A673 (cell line): ENCODE results near the gene LBHD2. TPM values are rescaled to one million over a fixed set of nuclear protein-coding genes. Genes with fewer than 3 reads are reported as not detected.

Source experiments
- BruUV-seq: library from RNA; stranded (reverse); fragments of 400-500 nt; replicated peaks from 2 replicates; lab custom pipeline; 2021; lab: Mats Ljungman, UMichigan
- CTCF ChIA-PET: fragments of 300-600 bp; sonication (Branson Sonifier 250); formaldehyde crosslinking; loops from one replicate; lab custom pipeline; 2022; ENCODE audit warnings: antibody characterized with exemption; lab: Charles Lee
- POLR2A ChIA-PET: fragments of 300-600 bp; sonication (Branson Sonifier 250); formaldehyde crosslinking; loops from one replicate; lab custom pipeline; 2022; ENCODE audit warnings: antibody characterized with exemption; ENCODE audit not compliant: low non-redundant PET; lab: Charles Lee
- DNase-seq: peaks from one replicate; pipeline ENCODE4 v3.0.0-alpha.2; 2015; ENCODE audit warnings: low spot score
- H3K27ac ChIP-seq: fragments of 200-600 bp; sonication (generic); 2 replicates; pipeline ENCODE4 v1.5.1; 2016; ENCODE audit warnings: mixed run types, low read depth, mild to moderate bottlenecking, mixed read lengths, antibody characterized with exemption, low read length; ENCODE audit not compliant: poor library complexity, severe bottlenecking
- H3K27me3 ChIP-seq: fragments of 200-600 bp; sonication (generic); replicated peaks from 2 replicates; pipeline ENCODE4 v1.6.1; 2017; ENCODE audit warnings: mixed run types, low read depth, mild to moderate bottlenecking, mixed read lengths, antibody characterized with exemption, low read length; ENCODE audit not compliant: insufficient read depth, poor library complexity
- H3K36me3 ChIP-seq: fragments of 200-600 bp; sonication (generic); 2 replicates; pipeline ENCODE4 v1.6.1; 2016; ENCODE audit warnings: mixed run types, mild to moderate bottlenecking, mixed read lengths, antibody characterized with exemption, low read length; ENCODE audit not compliant: insufficient read depth, poor library complexity, severe bottlenecking
- H3K4me1 ChIP-seq: fragments of 200-600 bp; sonication (generic); 2 replicates; pipeline ENCODE4 v1.6.1; 2017; ENCODE audit warnings: mixed run types, mild to moderate bottlenecking, mixed read lengths, antibody characterized with exemption, low read length; ENCODE audit not compliant: insufficient read depth, poor library complexity, severe bottlenecking
- H3K4me3 ChIP-seq: fragments of 200-600 bp; sonication (generic); 2 replicates; pipeline ENCODE4 v1.5.1; 2016; ENCODE audit warnings: low read depth, mixed run types, mild to moderate bottlenecking, mixed read lengths, low read length; ENCODE audit not compliant: poor library complexity, severe bottlenecking
- H3K9me3 ChIP-seq: fragments of 200-600 bp; sonication (generic); 2 replicates; pipeline ENCODE4 v1.6.1; 2016; ENCODE audit warnings: mixed run types, low read depth, mild to moderate bottlenecking, mixed read lengths, antibody characterized with exemption, low read length; ENCODE audit not compliant: poor library complexity, severe bottlenecking
- EZH2 ChIP-seq: fragments of 200-600 bp; sonication (generic); IDR thresholded peaks from 2 replicates; pipeline ENCODE4 v1.6.1; 2017; ENCODE audit warnings: borderline replicate concordance, low read depth, mild to moderate bottlenecking, mixed read lengths, antibody characterized with exemption, low read length; ENCODE audit not compliant: poor library complexity, severe bottlenecking
- intact Hi-C: fragments of 100-400 bp; cut with micrococcal nuclease; formaldehyde crosslinking; loops from one replicate; pipeline ENCODE4 v1.10.0; 2022; ENCODE audit not compliant: unreplicated experiment
- total RNA-seq: library from RNA; stranded (reverse); gene quantifications from 2 replicates; pipeline ENCODE4 v1.2.3, GENCODE V29; 2021
- TF ChIP-seq, protein P1 (sequence below): fragments of 300-800, 200-600 bp; sonication (generic); conservative IDR thresholded peaks from 2 replicates; pipeline ENCODE4 v1.5.1; 2017; ENCODE audit warnings: low read depth, mild to moderate bottlenecking, antibody characterized with exemption, low read length, moderate library complexity, mixed read lengths

Gene LBHD2
- total RNA-seq, 1 experiment from 2014 or later = 0.99 TPM

DNA sequence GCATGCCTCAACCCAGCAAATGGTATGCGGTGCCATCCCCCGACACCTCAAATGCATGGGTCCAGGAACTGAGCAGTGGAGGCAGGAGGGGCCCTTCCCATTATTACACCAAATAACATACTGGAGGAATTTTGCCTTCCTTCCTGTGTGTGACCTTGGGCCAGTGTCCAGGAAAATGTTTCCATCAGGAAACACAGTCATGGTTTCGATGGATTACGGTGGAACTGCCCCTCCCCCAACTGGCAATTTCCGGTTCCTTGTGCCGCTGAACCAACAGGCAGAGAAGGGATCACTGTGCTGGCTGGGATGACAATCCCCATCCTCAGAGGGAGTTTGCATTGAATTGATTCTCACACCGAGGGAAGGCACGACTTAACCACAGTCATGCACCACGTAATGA is 17.6 kb upstream of the LBHD2 start:
- intact Hi-C loops = no loop called here
- ChIA-PET CTCF (no interaction called here), POLR2A (no interaction called here)

DNA sequence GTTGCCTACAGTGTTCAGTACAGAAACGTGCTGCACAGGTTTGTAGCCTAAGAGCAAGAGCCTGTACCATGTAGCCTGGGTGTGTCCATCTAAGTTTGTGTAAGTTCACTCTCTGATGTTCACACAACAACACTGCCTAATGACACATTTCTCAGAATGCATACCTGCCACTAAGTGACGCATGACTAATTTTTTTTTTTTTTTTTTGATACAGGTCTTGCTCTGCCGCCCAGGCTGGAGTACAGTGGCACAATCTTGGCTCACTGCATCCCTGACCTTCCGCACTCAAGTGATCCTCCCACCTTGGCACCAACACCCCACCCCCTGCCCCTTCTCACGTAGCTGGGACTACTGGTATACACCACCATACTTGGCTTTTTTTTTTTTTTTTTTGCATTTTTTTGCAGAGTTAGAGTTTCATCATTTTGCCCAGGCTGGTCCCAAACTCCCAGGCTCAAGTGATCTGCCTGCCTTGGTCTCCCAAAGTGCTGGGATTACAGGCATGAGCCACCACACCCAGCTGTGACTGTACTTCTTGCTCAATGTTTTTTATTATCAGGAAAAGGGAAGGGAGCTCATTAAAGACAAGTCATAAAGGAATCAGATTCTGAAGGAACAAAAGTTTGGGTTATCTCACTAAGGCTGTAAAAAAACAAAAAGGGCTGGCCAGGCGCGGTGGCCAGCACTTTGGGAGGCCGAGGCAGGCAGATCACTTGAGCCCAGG is 16.6 kb upstream of the LBHD2 start:
- H3K4me3 ChIP-seq = no peak overlapping the region
- ChIA-PET POLR2A (no interaction called here), CTCF (interaction anchor here (0.7 kb wide), 1 partner anchor 479 kb away, joined by 5 read pairs; no protein-coding TSS in a partner anchor)
- H3K27me3 ChIP-seq = no peaks in the 10 kb centered on the region
- H3K4me1 ChIP-seq = no peaks in the 10 kb centered on the region
- H3K27ac ChIP-seq = no peak overlapping the region
- no TSS peak for BruUV-seq
- TF ChIP-seq, protein P1, sequence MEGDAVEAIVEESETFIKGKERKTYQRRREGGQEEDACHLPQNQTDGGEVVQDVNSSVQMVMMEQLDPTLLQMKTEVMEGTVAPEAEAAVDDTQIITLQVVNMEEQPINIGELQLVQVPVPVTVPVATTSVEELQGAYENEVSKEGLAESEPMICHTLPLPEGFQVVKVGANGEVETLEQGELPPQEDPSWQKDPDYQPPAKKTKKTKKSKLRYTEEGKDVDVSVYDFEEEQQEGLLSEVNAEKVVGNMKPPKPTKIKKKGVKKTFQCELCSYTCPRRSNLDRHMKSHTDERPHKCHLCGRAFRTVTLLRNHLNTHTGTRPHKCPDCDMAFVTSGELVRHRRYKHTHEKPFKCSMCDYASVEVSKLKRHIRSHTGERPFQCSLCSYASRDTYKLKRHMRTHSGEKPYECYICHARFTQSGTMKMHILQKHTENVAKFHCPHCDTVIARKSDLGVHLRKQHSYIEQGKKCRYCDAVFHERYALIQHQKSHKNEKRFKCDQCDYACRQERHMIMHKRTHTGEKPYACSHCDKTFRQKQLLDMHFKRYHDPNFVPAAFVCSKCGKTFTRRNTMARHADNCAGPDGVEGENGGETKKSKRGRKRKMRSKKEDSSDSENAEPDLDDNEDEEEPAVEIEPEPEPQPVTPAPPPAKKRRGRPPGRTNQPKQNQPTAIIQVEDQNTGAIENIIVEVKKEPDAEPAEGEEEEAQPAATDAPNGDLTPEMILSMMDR = no peak
- TF ChIP-seq EZH2 = no peak
- H3K9me3 ChIP-seq = no peaks in the 10 kb centered on the region
- intact Hi-C loops = no loop called here
- DNase-seq = no peak
- H3K36me3 ChIP-seq = no peaks in the 10 kb centered on the region

More for the DNA sequence above, 17.6 kb upstream of the LBHD2 start:
- no peaks in the 10 kb centered on the region for H3K4me1 ChIP-seq
- H3K27me3 ChIP-seq = no peaks in the 10 kb centered on the region
- no peaks in the 10 kb centered on the region for H3K9me3 ChIP-seq
- TF ChIP-seq, protein P1 = no peak
- no peak for TF ChIP-seq EZH2
- DNase-seq = no peak
- no peak overlapping the region for H3K27ac ChIP-seq
- H3K4me3 ChIP-seq = no peak overlapping the region
- BruUV-seq = no TSS peak
- no peaks in the 10 kb centered on the region for H3K36me3 ChIP-seq

DNA sequence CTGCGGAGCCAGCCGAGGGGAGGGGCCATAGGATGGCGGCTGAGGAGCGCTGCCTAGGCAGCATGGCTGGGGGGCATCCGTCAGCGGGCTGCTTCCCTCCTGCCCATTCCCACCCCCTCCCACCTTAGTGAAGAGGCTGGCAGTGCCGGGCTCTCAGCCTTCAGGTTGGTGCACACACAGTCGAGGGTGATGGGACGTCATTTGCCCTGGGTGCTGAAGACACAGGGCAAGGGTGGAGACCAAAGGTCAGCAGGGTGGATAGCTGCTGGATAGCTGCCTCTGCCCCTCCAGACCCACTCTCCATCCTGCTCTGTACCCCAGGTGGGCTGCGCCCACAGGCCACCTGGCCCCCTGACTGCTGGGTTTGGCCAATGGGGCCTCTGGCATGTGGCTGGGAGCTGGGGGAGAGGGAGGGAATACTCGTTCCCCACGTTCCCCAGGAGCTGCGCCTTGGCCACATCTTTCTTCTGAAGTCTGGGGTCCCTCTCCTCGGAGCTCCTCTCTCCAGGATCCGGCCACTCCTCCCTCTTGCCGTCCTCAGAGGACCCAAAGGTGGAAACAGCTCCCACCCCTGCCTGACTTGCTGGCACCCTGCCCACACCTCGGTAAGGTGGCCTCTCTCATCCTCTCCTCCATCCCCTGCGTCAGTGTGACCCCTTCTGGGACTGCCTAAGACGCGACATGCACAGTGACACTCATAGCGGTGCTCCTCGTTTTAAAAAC is 15.5 kb upstream of the LBHD2 start:
- no peak overlapping the region for H3K27ac ChIP-seq
- no peaks in the 10 kb centered on the region for H3K4me1 ChIP-seq
- CTCF ChIA-PET = no interaction called here
- no peak for TF ChIP-seq EZH2
- TF ChIP-seq, protein P1 = no peak
- no peak for DNase-seq
- no peak overlapping the region for H3K4me3 ChIP-seq
- intact Hi-C loops = no loop called here
- BruUV-seq = no TSS peak
- no peaks in the 10 kb centered on the region for H3K27me3 ChIP-seq
- POLR2A ChIA-PET = no interaction called here
- H3K9me3 ChIP-seq = no peaks in the 10 kb centered on the region
- no peaks in the 10 kb centered on the region for H3K36me3 ChIP-seq
